ENCODE data around the gene TENT5C. TPM values are rescaled to one million over a fixed set of nuclear protein-coding genes. Genes with fewer than 3 reads are reported as not detected.

The TENT5C gene
- total and polyA plus RNA-seq, 2 of the 13 experiments (the other 11 are each of a cell fraction or from before 2014, with no cell fraction given): 0.02 to 0.38 TPM

DNA sequence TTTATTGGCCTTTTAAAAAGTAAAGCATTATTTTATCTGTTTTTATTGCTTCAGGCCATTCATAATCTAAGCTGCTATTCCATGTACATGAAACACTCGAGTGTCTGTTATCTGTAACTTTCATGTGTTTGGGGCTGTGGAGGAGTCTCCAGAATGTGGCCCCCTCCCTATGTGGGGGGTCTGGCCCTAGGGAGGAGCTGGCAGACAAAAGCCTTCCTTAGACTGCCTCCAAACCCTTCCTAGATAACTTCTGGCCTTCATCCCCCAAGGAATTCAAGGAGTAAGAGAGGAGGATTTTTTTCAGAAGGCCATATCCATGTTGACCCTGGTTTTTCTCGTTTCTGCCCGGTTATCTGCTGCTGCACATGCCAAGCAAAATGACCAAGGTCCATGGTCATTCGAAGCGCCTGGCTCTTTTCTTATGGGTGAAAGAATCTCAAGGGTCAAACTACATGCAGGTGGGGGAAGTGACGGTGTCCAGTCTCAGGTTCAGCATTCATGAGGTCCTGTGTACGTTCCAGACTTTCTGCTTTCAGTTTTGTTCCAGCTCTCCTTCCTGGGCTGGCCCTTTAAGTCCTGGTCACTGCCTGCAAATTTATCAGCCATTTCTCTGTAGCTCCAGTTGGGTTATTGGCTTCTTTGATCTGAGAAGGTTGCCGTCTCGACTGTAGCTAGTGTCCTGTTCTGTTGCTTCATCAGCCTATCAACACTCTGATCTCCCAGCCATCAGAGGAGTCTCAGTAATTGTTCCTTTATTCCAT lies 8.3 kb downstream of the TENT5C start (continued):
- TF ChIP-seq ISL2 (CRISPR knock-in tag; IDR thresholded peaks at IDR 0.05) (no peak), CBX1 (IDR thresholded peaks at IDR 0.05; ENCODE audit: low read depth) (no peak), KDM5B (CRISPR knock-in tag; IDR thresholded peaks at IDR 0.05; ENCODE audit: borderline replicate concordance) (no peak), ZNF652 (CRISPR knock-in tag; IDR thresholded peaks at IDR 0.05; ENCODE audit: borderline replicate concordance, low read depth) (no peak)
- TF ChIP-seq, protein P1, sequence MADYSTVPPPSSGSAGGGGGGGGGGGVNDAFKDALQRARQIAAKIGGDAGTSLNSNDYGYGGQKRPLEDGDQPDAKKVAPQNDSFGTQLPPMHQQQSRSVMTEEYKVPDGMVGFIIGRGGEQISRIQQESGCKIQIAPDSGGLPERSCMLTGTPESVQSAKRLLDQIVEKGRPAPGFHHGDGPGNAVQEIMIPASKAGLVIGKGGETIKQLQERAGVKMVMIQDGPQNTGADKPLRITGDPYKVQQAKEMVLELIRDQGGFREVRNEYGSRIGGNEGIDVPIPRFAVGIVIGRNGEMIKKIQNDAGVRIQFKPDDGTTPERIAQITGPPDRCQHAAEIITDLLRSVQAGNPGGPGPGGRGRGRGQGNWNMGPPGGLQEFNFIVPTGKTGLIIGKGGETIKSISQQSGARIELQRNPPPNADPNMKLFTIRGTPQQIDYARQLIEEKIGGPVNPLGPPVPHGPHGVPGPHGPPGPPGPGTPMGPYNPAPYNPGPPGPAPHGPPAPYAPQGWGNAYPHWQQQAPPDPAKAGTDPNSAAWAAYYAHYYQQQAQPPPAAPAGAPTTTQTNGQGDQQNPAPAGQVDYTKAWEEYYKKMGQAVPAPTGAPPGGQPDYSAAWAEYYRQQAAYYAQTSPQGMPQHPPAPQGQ (CRISPR knock-in tag; IDR thresholded peaks at IDR 0.05; ENCODE audit: borderline replicate concordance): no peak

DNA sequence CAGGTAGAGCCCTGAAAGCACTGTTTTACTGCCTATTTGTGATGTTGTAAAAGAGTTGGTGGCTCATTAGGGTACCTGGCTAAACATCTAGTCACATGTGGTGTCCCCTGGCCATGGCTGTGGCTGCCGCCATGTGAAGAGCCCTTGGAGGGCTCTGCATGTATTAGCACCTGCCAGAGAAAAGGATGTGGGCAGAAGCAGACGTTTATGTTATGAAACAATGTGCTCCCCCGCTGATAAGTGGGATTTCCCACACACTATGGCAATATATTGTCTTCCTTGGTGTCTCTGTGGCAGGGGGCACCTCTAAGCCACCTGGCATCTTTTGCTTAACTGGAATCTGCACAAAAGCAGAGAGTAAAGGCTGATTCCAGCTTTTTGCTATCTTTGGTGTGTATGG lies 9.6 kb downstream of the TENT5C start:
- no TSS peak for BruUV-seq (replicated peaks)
- no peaks in the 10 kb centered on the region for H3K4me1 ChIP-seq (ENCODE audit: insufficient read depth, low read length)
- H3K36me3 ChIP-seq (replicated peaks in 1 of 2; ENCODE audit: control insufficient read depth in 1 of 2, insufficient read depth in 2 of 2, low read length in 2 of 2): no peaks in the 10 kb centered on the region
- FAIRE-seq (no peak), DNase-seq (ENCODE audit: low spot score) (no peak), ATAC-seq (no peak)
- 100% methylated on average over 1 of the region's 3 CpGs for WGBS (ENCODE audit: low lambda C conversion rate)
- no peak overlapping the region for H3K4me2 ChIP-seq (ENCODE audit: low read depth, low read length)
- ChIA-PET CTCF (ENCODE audit: low intra/inter-chr PET ratio, low total read pairs) (no interaction called here), POLR2A (no interaction called here)
- H3K27ac ChIP-seq (ENCODE audit: extremely low read length, insufficient read depth, low read length): no peak overlapping the region
- H3K9me3 ChIP-seq (ENCODE audit: low read length): no peaks in the 10 kb centered on the region
- intact Hi-C loops (cut with micrococcal nuclease; ENCODE audit: unreplicated experiment): no loop called here
- H3K27me3 ChIP-seq (ENCODE audit: control insufficient read depth in 1 of 2, insufficient read depth in 2 of 2, low read length in 2 of 2): no peaks in the 10 kb centered on the region
- no peak overlapping the region for H3K4me3 ChIP-seq (replicated peaks in 1 of 3; ENCODE audit: insufficient read depth in 1 of 3, low read depth in 2 of 3, low read length in 3 of 3)
- no peak overlapping the region for H2AFZ ChIP-seq (ENCODE audit: low read length)
- in situ Hi-C loops (cut with HindIII; ENCODE audit: extremely low pct_ligation_motif_present, low pct_unique_long_range_greater_than_20kb): no loop called here
- H4K20me1 ChIP-seq (ENCODE audit: insufficient read depth, low read length): no peaks in the 10 kb centered on the region
- H3K79me2 ChIP-seq (ENCODE audit: insufficient read depth, low read length): no peaks in the 10 kb centered on the region
- H3K9ac ChIP-seq (ENCODE audit: insufficient read depth, low read depth, low read length): no peak overlapping the region
- TF ChIP-seq, protein P2, sequence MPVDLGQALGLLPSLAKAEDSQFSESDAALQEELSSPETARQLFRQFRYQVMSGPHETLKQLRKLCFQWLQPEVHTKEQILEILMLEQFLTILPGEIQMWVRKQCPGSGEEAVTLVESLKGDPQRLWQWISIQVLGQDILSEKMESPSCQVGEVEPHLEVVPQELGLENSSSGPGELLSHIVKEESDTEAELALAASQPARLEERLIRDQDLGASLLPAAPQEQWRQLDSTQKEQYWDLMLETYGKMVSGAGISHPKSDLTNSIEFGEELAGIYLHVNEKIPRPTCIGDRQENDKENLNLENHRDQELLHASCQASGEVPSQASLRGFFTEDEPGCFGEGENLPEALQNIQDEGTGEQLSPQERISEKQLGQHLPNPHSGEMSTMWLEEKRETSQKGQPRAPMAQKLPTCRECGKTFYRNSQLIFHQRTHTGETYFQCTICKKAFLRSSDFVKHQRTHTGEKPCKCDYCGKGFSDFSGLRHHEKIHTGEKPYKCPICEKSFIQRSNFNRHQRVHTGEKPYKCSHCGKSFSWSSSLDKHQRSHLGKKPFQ (CRISPR knock-in tag; IDR thresholded peaks at IDR 0.05; ENCODE audit: insufficient replicate concordance): no peak
- TF ChIP-seq REXO4 (CRISPR knock-in tag; IDR thresholded peaks at IDR 0.05; ENCODE audit: borderline replicate concordance): no peak
- no peak for TF ChIP-seq HOXA5 (CRISPR knock-in tag; IDR thresholded peaks at IDR 0.05)
- no peak for TF ChIP-seq AGO2 (optimal IDR thresholded peaks at IDR 0.05; ENCODE audit: low read depth, low read length)
- TF ChIP-seq RFXAP (CRISPR knock-in tag; IDR thresholded peaks at IDR 0.05; ENCODE audit: borderline replicate concordance): no peak
- TF ChIP-seq MIER3 (CRISPR knock-in tag; IDR thresholded peaks at IDR 0.05; ENCODE audit: borderline replicate concordance): no peak
- TF ChIP-seq, protein P3, sequence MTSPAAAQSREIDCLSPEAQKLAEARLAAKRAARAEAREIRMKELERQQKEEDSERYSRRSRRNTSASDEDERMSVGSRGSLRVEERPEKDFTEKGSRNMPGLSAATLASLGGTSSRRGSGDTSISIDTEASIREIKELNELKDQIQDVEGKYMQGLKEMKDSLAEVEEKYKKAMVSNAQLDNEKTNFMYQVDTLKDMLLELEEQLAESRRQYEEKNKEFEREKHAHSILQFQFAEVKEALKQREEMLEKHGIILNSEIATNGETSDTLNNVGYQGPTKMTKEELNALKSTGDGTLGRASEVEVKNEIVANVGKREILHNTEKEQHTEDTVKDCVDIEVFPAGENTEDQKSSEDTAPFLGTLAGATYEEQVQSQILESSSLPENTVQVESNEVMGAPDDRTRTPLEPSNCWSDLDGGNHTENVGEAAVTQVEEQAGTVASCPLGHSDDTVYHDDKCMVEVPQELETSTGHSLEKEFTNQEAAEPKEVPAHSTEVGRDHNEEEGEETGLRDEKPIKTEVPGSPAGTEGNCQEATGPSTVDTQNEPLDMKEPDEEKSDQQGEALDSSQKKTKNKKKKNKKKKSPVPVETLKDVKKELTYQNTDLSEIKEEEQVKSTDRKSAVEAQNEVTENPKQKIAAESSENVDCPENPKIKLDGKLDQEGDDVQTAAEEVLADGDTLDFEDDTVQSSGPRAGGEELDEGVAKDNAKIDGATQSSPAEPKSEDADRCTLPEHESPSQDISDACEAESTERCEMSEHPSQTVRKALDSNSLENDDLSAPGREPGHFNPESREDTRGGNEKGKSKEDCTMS (CRISPR knock-in tag; conservative IDR thresholded peaks at IDR 0.05): no peak
- TF ChIP-seq, protein P4, sequence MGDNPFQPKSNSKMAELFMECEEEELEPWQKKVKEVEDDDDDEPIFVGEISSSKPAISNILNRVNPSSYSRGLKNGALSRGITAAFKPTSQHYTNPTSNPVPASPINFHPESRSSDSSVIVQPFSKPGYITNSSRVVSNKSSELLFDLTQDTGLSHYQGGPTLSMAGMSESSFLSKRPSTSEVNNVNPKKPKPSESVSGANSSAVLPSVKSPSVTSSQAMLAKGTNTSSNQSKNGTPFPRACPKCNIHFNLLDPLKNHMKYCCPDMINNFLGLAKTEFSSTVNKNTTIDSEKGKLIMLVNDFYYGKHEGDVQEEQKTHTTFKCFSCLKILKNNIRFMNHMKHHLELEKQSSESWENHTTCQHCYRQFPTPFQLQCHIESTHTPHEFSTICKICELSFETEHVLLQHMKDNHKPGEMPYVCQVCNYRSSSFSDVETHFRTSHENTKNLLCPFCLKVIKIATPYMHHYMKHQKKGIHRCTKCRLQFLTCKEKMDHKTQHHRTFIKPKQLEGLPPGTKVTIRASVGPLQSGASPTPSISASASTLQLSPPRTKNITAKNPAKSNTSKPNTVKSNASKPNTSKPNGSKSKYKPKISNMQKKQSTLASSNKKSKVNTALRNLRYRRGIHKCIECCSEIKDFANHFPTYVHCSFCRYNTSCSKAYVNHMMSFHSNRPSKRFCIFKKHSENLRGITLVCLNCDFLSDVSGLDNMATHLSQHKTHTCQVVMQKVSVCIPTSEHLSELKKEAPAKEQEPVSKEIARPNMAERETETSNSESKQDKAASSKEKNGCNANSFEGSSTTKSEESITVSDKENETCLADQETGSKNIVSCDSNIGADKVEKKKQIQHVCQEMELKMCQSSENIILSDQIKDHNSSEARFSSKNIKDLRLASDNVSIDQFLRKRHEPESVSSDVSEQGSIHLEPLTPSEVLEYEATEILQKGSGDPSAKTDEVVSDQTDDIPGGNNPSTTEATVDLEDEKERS (CRISPR knock-in tag; IDR thresholded peaks at IDR 0.05): no peak

Data from HepG2 (cell line).